Inflammatory macrophage treated with lipopolysaccharide for 4 hours (primary cell): ENCODE measurements around the gene HIVEP1.

Experiments used
- DNase-seq: peaks from one replicate; pipeline ENCODE4 v3.0.0-alpha.2; 2020

HIVEP1 gene

DNA sequence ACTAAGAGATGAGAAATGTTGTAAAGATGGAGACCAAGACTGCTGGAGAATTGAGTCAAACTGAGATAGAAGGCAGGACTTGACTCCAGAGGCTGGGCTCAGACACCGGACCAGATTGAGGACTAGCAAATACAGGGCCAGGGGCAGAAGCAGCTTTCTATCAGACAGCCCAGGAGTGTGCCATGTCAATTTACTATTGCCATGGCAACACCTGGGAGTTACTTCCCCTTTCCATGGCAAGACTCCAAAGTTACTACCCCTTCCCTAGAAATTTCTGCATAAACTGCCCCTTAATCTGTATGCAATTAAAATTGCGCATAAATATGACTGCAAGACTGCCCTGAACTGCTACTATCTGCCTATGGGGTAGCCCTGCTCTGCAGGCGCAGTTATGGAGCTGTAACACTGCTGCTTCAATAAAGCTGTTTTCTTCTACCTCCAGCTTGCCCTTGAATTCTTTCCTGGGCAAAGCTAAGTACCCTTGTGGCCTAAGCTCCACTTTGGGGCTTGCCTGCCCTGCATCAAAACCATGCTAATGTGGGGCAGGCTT is 188.0 kb downstream of the HIVEP1 start:
- peak; percentile 27 for DNase-seq

DNA sequence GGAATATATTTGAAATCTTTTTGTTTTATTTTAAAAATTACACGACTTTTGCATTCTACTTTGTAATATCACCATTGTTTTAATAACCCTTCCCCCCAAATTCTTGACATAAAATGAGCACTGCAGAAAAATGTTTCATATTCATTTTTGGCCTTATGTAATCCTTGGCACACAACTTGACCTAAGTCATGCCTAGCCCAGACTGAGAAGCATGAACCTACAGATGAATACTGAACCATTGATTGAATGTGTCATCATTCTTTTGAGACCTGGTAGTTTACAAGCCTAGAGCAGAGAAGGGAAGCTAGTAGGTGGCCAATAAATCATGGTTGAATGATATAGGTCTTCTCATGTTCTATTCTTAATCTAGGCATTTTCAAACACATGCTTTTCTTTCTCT is 188.6 kb downstream of the HIVEP1 start:
- DNase-seq, result no peak

DNA sequence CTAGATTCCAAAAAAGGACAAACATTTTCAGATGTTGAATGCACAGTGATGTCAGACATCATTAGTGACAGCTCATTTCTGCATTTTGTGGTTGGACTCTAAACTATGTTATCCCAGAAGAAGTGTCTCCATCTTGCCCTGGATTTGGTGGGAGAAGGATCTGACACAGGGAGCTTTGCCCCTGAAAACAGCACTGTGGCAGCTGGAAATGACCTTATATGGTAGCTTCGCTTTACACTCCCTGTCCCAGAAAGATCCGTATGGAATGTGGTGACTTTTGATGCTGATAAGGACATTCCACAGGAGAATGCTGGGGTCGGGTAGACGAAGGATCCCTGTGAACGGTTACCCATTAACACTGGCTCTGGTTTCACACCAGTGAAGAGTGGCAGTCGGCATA is 190.9 kb downstream of the HIVEP1 start:
- DNase-seq, result no peak

DNA sequence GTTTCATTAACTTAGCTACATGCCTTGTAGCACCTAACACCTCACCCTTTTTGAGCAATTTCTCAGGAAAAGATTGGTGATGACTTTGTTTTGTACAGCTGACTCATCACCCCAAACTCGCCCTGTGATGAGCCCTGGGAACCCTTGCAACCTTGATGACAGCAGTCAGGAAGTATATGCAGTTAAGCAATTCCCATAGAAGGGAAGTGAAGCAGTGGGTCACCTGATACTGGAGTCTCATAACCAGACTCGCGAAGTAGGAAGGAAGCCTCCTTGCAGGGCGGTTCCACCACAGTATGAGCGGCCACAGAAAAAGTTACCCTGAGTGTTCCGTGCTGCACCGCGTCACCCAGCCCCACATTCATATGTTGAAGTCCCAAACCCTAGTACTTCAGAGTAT is 196.1 kb downstream of the HIVEP1 start:
- DNase-seq, result peak; percentile 99

DNA sequence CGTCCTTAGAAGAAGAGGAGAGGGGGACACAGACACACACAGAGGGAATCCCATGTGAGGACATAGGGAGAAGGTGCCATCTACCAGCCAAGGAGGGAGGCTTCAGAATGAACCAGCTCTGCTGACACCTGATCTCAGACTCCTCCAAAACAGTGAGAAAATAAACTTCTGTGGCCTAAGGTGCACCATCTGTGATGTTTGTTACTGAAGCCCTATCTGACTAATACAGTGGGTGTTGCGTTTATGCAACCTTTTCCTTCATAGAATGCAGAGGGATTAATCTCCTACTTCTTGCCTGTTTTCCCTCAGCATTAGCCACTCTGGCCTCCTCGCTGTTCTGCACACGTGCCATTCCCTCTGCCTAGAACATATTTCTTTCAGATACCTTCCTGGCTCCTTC is 196.6 kb downstream of the HIVEP1 start:
- DNase-seq, result no peak
